NCI-H510A (cell line): ENCODE results near the gene NDUFS4.
"Not testable (repeated sequence)": the region's sequence is repeated elsewhere in the genome, so short reads cannot be mapped to it uniquely, and the experiment has no call there.

Source experiments
- DNase-seq: peaks from one replicate; lab custom pipeline; 2025; lab: John Stamatoyannopoulos, UW

NDUFS4 gene

DNA sequence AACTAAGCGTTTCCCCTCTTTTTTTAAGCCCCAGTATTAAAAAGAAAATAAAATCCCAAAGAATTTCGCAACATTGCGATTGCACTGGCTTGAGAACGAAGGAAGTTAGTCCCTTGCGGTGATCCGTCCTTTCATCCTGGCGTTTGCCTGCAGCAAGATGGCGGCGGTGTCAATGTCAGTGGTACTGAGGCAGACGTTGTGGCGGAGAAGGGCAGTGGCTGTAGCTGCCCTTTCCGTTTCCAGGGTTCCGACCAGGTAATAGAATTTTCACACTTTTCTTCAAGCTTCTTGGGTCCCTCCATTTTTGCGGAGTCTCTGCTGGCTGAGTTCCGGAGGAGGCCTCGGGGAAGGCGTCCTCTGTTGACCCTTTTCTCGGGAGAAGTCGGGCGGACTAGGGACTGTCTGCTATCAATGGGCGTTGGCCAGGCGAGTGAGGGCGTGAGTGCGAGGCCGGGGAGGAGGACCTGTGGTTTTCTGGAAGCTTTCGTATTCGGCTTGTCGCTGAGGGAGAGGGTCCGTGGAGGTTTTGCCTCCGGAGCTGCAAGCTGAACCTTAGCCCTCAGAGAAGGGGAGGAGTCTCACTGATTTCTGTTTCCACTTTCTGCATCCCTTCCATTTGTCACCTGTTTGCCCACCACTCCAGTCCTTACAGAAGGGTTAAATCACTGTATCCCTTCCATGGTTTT lies at the start of gene NDUFS4:
Gene NDUFS4 (plus strand): TSS at position 134 of the 686 bp plus-strand sequence. CDS start 24 bp downstream, at position 158.
- DNase-seq = peak; percentile 55

DNA sequence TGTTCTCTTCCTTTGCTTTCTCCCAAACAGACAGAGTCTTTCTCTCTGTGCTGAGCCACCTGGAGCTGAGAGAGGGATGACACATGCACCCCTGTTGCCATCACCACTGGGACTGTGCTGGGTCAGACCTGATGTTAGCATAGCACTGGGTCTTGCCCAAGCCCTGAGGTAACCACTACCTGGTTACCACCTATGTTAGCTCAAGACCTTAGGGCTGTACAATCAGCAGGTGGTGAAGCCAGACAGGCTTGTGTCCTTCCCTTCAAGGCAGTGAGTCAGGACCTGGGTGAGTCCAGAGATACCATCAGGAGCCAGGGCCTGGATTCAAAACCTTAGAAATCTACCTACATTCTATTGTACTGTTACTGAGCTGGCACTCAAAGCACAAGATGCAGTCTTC lies 47.9 kb upstream of the NDUFS4 start:
- no peak for DNase-seq

GRCh38 chr5:53515988-53516387 lies 44.5 kb upstream of the NDUFS4 start:
- no peak for DNase-seq

DNA sequence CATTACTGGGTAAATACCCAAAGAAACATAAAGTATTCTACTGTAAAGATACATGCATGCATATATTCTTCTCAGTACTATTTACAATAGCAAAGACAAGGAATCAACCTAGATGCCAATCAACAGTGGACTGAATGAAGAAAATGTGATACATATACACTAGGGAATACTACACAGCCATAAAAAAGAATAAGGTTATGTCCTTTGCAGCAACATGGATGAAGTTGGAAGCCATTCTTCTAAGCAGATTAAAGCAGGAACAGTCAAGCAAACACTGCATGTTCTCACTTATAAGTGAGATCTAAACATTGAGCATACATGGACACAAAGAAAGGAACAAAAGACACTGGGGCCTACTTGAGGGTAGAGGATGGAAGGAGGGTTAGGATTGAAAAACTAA lies 39.6 kb upstream of the NDUFS4 start:
- no peak for DNase-seq

DNA sequence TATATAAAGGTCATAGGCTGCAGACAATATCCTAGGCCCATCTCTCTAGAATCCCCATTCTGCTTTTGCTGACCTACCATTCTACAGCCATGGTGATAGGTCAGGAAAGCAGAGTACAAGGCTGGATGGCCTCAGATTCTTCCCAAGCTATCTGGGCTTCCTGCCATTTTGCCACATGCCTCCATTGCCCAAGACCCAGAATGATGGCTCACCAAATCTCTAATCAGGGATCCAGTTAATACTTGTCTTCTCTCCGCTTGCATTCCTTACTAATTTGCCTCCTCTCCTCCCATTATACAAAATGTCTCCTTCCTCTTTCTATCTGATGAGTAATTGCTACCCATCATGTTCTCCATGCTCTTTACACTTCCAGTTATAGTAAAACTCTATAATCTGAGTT lies 22.7 kb upstream of the NDUFS4 start:
- DNase-seq = no peak

GRCh38 chr5:53540739-53541138 lies 19.7 kb upstream of the NDUFS4 start:
- DNase-seq = not testable (repeated sequence)

DNA sequence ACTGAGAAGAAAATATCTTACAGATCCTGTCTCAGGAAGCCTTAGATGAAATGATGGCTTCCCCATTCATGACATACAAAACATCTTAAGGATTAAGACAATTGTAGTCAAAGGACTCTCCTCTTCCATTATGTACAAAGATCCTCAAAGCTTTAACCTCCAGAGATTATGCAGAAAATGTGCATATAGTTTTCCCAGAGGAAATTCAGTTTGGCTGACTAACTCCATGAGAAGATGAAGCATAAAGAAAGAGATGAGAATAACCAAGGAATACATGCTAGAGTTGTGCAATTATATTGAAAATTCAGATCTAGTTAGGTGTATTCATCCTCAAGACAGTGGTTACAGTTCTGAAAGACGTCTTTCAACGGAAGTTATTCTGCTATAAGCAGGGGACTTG lies 18.6 kb upstream of the NDUFS4 start:
- DNase-seq = no peak

DNA sequence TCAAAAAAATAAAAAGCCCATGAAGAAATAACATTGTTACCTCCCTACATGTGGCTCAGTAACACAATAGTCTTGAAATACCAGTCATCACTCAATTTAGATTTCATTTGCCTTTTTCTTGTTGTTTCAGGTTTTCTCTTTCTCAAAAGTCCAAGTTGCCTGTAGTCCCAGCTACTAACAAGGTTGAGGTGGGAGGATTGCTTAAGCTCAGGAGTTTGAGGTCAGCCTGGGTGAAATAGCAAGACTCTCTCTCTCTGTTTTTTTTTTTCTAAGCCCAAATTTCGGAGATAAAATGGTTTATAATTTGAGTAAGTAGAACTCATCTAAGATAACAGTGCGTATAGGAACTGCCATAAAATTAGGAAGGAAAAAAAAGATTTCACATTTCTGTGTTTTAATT lies 17.5 kb upstream of the NDUFS4 start:
- DNase-seq = no peak

- DNase-seq = no peak
These were observed 17.0 kb upstream of the NDUFS4 start for GRCh38 chr5:53543401-53543800.

- no peak for DNase-seq
These were observed 14.7 kb upstream of the NDUFS4 start for GRCh38 chr5:53545744-53546143.

DNA sequence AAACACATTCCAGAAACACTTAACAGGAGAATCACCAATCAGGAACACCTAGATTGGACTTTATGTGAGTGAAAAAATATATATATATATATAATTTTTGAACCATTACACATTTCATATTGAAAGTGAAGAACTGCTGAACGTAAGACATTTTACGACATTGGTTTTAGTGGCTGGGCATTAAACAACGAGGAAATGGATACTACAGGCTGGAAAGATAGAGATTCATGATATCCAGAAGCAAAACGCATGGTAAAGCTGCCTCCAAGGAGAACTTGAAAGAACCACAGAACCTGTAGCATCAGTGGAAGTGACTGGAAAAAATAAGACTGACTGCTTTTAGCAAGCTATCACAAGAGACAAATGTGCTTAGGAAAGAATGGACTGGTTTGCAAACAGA lies 13.2 kb upstream of the NDUFS4 start:
- DNase-seq = no peak

DNA sequence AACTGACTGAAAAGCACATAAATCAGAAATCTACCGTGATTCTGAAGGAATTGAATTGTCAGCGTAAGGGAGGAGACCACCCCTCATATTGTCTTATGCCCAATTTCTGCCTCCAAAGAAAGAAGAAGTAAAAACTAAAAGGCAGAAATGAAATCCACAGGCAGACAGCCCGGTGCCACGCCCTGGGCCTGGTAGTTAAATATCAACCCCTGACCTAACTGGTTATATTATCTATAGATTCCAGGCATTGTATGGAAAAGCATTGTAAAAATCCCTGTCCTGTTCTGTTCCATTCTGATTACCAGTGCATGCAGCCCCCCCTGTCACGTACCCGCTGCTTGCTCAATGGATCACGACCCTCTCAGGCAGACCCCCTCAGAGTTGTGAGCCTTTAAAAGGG lies 11.9 kb upstream of the NDUFS4 start:
- not testable (repeated sequence) for DNase-seq

- DNase-seq = no peak
These were observed 10.6 kb upstream of the NDUFS4 start for GRCh38 chr5:53549792-53550191.

- DNase-seq = no peak
These were observed 7.9 kb upstream of the NDUFS4 start for GRCh38 chr5:53552561-53552960.

DNA sequence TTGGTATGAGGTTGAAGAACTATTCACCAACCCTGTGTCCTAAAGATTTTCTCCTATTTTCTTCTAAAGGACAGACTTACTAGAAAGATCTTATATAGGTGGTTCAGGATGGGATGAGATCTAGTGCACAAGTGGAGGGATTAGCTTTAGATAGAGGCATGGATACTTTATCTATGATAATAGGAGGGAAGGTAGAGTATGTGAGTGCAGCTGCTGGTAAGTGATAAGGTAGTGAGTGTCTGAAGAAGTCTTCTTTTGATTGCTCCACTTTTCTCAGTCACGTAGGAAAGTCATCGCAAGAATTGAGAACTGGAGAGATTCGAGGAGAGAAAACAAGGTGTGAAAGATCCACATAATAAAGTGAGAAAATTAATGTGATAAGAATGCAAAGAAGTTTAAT lies 6.0 kb upstream of the NDUFS4 start:
- no peak for DNase-seq

GRCh38 chr5:53555160-53555559 lies 5.3 kb upstream of the NDUFS4 start:
- DNase-seq = no peak

- no peak for DNase-seq
These were observed 4.4 kb upstream of the NDUFS4 start for GRCh38 chr5:53556001-53556400.

DNA sequence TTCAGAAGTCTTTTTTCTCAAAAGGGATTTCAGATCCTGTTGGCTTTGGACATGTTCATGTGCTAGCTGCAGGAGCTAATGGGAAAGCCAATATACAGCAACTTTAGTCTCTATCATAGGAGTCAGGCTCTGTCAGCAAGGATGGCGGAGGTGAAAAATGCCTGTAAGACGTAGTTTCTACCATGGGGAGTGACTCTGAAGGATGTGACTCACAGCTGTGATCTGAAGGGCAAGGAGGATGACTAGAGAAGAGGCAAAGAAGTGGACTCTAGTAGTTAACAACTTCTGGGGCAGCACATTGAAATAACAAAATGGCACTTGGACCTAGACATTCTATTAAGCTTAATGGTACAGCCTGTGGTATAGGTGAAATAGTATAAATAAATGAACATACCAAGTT lies 3.1 kb upstream of the NDUFS4 start:
- no peak for DNase-seq

- DNase-seq = no peak
These were observed 1.5 kb upstream of the NDUFS4 start for GRCh38 chr5:53558966-53559365.

GRCh38 chr5:53560028-53560427 lies 411 bp upstream of the NDUFS4 start:
- DNase-seq = no peak

GRCh38 chr5:53568401-53568800 lies 8.0 kb downstream of the NDUFS4 start:
- DNase-seq = no peak

GRCh38 chr5:53568871-53569270 lies 8.4 kb downstream of the NDUFS4 start:
- DNase-seq = no peak

- DNase-seq = no peak
These were observed 9.0 kb downstream of the NDUFS4 start for GRCh38 chr5:53569453-53569852.

- DNase-seq = no peak
These were observed 11.0 kb downstream of the NDUFS4 start for GRCh38 chr5:53571403-53571802.
